Measurements from ENCODE around the gene SLC22A31.

DNA sequence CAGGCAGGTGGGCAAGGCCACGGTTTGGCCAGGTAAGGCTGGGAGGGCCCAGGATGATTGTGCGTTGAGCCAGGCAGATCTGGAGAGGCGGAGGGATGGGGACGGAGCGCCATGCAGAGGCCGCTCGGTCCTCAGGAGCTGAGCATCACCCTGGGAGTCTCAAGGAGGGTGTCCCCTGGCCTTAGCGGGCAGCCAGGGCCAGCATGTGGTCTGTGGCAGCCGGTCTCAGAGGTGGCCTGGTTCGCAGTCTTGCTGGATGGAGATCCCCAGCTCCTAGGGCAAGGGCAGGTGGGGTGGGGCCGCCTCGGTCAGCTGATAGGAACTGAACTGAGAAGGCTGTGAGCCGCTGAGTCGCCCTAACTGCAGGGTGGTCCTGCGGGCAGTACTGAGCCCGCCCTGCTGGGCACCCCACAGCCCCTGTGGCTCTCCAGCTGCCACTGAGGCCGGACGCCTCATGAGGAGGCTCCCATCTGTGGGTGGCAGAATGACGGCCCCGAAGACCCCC is 40.4 kb downstream of the SLC22A31 start:
- TF ChIP-seq, protein P1, sequence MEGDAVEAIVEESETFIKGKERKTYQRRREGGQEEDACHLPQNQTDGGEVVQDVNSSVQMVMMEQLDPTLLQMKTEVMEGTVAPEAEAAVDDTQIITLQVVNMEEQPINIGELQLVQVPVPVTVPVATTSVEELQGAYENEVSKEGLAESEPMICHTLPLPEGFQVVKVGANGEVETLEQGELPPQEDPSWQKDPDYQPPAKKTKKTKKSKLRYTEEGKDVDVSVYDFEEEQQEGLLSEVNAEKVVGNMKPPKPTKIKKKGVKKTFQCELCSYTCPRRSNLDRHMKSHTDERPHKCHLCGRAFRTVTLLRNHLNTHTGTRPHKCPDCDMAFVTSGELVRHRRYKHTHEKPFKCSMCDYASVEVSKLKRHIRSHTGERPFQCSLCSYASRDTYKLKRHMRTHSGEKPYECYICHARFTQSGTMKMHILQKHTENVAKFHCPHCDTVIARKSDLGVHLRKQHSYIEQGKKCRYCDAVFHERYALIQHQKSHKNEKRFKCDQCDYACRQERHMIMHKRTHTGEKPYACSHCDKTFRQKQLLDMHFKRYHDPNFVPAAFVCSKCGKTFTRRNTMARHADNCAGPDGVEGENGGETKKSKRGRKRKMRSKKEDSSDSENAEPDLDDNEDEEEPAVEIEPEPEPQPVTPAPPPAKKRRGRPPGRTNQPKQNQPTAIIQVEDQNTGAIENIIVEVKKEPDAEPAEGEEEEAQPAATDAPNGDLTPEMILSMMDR (IDR thresholded peaks at IDR 0.05) = no peak
- TF ChIP-seq POLR2AphosphoS5 (IDR thresholded peaks at IDR 0.05) (no peak), POLR2A (IDR thresholded peaks at IDR 0.05) (no peak), EP300 (IDR thresholded peaks at IDR 0.05) (no peak)
